PFSK-1 (cell line): ENCODE results near the gene FRZB.

Experiments
- POLR2AphosphoS5 ChIP-seq: IDR thresholded peaks from 2 replicates; pipeline ENCODE4 v1.6.1; 2012; ENCODE audit warnings: low read depth, mild to moderate bottlenecking, control low read depth, low read length, moderate library complexity
- SIN3A ChIP-seq: IDR thresholded peaks from 2 replicates; pipeline ENCODE4 v1.6.1; 2012; ENCODE audit warnings: mild to moderate bottlenecking, low read length, moderate library complexity, borderline replicate concordance; ENCODE audit not compliant: insufficient read depth
- TAF1 ChIP-seq: IDR thresholded peaks from 2 replicates; pipeline ENCODE4 v1.6.1; 2012; ENCODE audit warnings: low read length, control low read depth, borderline replicate concordance; ENCODE audit not compliant: insufficient read depth
- TF ChIP-seq, protein P1 (sequence below), 2 experiments: IDR thresholded peaks; 2 replicates each; pipeline versions ENCODE4 v1.6.1 to v1.8.0; 2011 to 2012; ENCODE audit warnings: low read depth in 2 of 2, low read length in 2 of 2, control low read depth in 1 of 2, inconsistent platforms in 1 of 2, mild to moderate bottlenecking in 1 of 2, moderate library complexity in 1 of 2; ENCODE audit not compliant: insufficient read depth in 1 of 2

DNA sequence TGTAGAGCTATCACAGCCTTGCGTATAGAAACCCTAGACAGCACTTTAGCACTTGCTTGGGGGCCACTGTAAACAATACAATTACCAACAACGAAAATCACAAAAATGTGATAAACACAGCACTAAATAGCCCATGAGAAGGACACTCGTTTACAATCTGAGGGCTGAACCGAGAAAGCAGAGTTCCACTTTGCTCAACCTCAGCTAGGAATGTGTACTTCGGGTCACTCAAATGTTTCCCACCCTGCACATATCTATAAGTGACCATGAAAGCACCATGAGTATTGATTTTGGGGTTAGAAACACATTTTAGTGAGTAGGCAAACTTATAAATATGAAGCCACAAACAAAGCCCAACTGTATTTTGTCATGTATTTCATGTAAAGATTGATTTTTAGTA, 62.3 kb downstream of the FRZB start:
- TF ChIP-seq POLR2AphosphoS5 = no peak
- TF ChIP-seq TAF1 = no peak
- TF ChIP-seq, protein P1, sequence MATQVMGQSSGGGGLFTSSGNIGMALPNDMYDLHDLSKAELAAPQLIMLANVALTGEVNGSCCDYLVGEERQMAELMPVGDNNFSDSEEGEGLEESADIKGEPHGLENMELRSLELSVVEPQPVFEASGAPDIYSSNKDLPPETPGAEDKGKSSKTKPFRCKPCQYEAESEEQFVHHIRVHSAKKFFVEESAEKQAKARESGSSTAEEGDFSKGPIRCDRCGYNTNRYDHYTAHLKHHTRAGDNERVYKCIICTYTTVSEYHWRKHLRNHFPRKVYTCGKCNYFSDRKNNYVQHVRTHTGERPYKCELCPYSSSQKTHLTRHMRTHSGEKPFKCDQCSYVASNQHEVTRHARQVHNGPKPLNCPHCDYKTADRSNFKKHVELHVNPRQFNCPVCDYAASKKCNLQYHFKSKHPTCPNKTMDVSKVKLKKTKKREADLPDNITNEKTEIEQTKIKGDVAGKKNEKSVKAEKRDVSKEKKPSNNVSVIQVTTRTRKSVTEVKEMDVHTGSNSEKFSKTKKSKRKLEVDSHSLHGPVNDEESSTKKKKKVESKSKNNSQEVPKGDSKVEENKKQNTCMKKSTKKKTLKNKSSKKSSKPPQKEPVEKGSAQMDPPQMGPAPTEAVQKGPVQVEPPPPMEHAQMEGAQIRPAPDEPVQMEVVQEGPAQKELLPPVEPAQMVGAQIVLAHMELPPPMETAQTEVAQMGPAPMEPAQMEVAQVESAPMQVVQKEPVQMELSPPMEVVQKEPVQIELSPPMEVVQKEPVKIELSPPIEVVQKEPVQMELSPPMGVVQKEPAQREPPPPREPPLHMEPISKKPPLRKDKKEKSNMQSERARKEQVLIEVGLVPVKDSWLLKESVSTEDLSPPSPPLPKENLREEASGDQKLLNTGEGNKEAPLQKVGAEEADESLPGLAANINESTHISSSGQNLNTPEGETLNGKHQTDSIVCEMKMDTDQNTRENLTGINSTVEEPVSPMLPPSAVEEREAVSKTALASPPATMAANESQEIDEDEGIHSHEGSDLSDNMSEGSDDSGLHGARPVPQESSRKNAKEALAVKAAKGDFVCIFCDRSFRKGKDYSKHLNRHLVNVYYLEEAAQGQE (IDR thresholded peaks at IDR 0.05; ENCODE audit: insufficient read depth in 1 of 2, low read depth in 2 of 2, low read length in 2 of 2) = no peak
- no peak for TF ChIP-seq SIN3A
